T-helper 17 cell (primary cell): ENCODE results near the gene JAZF1. TPM values are rescaled to one million over a fixed set of nuclear protein-coding genes. Genes with fewer than 3 reads are reported as not detected.
"Not testable (repeated sequence)": the region's sequence is repeated elsewhere in the genome, so short reads cannot be mapped to it uniquely, and the experiment has no call there.

Source experiments
- ATAC-seq: fragments of 150-1000 bp; cut with Tn5 transposase; 2 replicates; pipeline ENCODE4 v1.10.0; 2021; ENCODE audit warnings: mild to moderate bottlenecking, moderate library complexity
- DNase-seq, 3 donors: peaks; one replicate each; pipeline versions ENCODE4 v3.0.0 to v3.0.0-alpha.2; 2020 to 2021
- H3K9me3 ChIP-seq: one replicate; pipeline ENCODE4 v1.7.0; 2013; ENCODE audit warnings: low read length, mild to moderate bottlenecking; ENCODE audit not compliant: control insufficient read depth, poor library complexity, severe bottlenecking
- H3K27ac Mint-ChIP-seq: one replicate; pipeline ENCODE4 v1.8.0; 2022; ENCODE audit warnings: mild to moderate bottlenecking, moderate library complexity, mixed read lengths
- H3K27me3 Mint-ChIP-seq: one replicate; pipeline ENCODE4 v1.8.0; 2022; ENCODE audit warnings: mixed read lengths
- H3K36me3 Mint-ChIP-seq: one replicate; pipeline ENCODE4 v1.8.0; 2022; ENCODE audit warnings: low read depth, mixed read lengths
- H3K4me1 Mint-ChIP-seq: one replicate; pipeline ENCODE4 v1.8.0; 2022; ENCODE audit warnings: mild to moderate bottlenecking, mixed read lengths
- H3K4me3 Mint-ChIP-seq: one replicate; pipeline ENCODE4 v1.8.0; 2022; ENCODE audit warnings: mild to moderate bottlenecking, moderate library complexity, mixed read lengths
- total RNA-seq, 4 donors: library from RNA in 2 of 4; stranded (reverse) in 2 of 4; gene quantifications; one replicate each; pipeline ENCODE4 v1.2.3 and lab custom pipeline; 2022 to 2026

The JAZF1 gene
- total RNA-seq, 2 donors from 2014 or later = 12.4 to 13.4 TPM

DNA sequence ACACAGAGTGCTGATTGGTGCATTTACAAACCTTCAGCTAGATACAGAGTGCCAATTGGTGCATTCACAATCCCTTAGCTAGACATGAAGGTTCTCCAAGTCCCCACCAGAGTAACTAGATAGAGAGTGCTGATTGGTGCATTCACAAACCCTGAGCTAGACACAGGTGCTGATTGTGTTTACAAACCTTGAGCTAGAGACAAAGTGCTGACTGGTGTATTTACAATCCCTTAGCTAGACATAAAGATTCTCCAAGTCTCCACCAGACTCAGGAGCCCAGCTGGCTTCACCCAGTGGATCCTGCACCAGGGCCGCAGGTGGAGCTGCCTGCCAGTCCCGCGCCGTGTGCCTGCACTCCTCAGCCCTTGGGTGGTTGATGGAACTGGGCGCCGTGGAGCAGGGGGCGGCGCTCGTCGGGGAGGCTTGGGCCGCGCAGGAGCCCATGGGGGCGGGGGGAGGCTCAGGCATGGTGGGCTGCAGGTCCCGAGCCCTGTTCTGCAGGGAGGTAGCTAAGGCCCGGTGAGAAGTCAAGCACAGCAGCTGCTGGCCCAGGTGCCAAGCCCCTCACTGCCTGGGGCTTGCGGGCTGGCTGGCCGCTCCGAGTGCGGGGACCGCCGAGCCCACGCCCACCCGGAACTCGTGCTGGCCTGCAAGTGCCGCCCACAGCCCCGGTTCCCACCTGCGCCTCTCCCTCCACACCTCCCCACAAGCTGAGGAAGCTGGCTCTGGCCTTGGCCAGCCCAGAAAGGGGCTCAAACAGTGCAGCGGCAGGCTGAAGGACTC is 323.7 kb downstream of the JAZF1 start:
- ATAC-seq, DNase-seq, H3K9me3 ChIP-seq, H3K27me3 Mint-ChIP-seq, H3K36me3 Mint-ChIP-seq, H3K4me1 Mint-ChIP-seq, H3K27ac Mint-ChIP-seq, H3K4me3 Mint-ChIP-seq: not testable (repeated sequence)

DNA sequence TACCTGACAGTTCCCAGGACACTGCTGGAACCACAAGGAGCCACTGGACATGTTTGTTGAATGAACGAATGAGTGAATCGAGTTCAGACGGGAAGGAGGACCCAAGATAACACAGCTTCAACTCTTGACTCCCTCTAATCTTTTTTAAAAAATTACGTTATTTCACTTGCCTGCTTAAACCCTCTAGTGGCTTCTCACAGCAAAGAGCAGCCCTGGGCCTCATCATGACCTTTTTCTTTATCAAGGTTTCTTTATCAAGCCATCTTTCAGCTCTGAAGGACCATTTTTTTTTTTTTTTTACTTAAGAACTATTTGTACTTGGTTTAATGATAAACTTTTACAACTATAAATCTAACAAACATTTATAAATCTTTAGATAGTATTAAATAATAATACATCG is 330.1 kb downstream of the JAZF1 start:
- DNase-seq = no peak
- no peak overlapping the region for H3K27ac Mint-ChIP-seq
- H3K4me3 Mint-ChIP-seq = no peak overlapping the region
- no peak for ATAC-seq
- H3K36me3 Mint-ChIP-seq = peaks cover 3% of the 10 kb centered on the region
- H3K4me1 Mint-ChIP-seq = no peaks in the 10 kb centered on the region
- H3K27me3 Mint-ChIP-seq = no peaks in the 10 kb centered on the region
- H3K9me3 ChIP-seq = no peaks in the 10 kb centered on the region

DNA sequence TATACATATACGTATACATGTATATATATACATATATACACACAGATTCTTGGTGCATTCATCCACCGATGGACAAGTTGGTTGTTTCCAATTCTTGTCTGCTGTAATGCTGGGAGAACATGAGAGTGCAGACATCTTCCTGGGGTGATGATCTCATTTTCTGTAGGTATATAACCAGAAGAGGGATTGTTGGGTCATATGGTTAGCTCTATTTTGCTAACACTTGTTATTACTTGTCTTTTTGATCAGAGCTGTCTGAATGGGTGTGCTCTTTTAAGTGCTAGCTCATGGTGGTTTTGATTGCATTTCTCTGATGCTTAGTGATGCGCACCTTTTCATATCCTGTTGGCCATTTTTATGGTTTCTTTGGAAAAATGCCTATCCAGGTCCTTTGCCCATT is 334.2 kb downstream of the JAZF1 start:
- Mint-ChIP-seq H3K27me3 (no peaks in the 10 kb centered on the region), H3K4me1 (peaks cover 3% of the 10 kb centered on the region)

DNA sequence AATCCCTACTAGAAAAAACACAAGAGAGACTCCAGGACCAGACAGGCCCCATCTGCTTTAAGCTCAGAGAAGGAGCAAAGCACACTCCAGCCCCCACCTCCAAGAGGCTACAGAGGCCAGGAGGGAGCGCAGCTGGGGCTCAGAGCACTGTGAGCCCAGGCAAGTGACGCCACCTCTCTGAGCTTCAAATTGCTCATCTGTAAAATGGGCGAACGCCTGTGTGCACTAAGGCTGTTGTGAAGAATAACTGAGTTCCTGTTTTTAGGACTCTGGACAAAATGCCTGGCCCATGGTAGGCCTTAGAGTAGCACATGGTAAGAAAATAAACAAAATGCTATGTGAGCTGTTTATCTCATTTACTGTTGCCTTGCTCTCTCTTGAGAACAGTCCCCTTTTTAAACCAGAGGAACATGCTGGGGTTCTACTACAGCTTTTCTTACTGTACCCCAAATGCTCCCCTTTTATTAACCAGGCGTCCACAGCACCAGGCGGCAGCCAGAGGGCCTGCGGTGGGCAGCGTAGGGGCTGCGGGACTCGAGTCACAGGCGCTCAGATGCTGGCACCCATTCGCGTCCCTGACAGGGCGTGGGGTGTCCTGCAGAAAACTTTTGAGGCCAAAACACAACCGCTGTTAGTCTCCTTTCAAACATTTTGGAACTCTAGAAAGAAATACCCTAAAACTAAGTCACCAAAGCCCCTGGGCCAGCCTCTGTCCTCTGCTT is 336.9 kb downstream of the JAZF1 start:
- Mint-ChIP-seq H3K4me3 (no peak overlapping the region), H3K27ac (no peak overlapping the region), H3K27me3 (no peaks in the 10 kb centered on the region), H3K36me3 (peaks cover 2% of the 10 kb centered on the region), H3K4me1 (peaks cover 14% of the 10 kb centered on the region)
- DNase-seq (no peak), ATAC-seq (no peak)
- H3K9me3 ChIP-seq = no peaks in the 10 kb centered on the region

More for the DNA sequence above, 334.2 kb downstream of the JAZF1 start:
- Mint-ChIP-seq H3K36me3 (no peaks in the 10 kb centered on the region), H3K4me3 (no peak overlapping the region), H3K27ac (no peak overlapping the region)
- H3K9me3 ChIP-seq = no peaks in the 10 kb centered on the region
- no peak for DNase-seq
- ATAC-seq = no peak

DNA sequence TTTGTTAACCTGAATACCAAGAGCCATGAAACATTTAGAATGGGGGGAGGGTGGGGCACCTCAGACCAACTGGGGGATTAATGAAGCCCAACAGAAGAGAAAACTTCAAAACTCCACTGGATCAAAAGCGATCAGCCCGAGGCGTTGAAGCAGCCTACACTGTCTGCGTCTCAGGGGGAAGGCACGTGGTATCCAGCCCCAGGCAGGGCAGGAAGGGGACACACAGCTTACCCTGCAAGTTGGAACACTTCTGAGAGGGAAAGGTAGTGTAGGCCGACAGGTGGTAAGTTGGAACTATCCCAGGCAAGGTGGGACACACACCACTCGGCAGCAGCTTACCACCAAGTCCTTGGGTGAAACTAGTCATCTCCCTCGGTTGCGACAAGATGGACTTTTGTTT is 337.7 kb downstream of the JAZF1 start:
- no peaks in the 10 kb centered on the region for H3K9me3 ChIP-seq
- peaks cover 14% of the 10 kb centered on the region for H3K4me1 Mint-ChIP-seq
- no peak overlapping the region for H3K4me3 Mint-ChIP-seq
- H3K27ac Mint-ChIP-seq = no peak overlapping the region
- no peak for ATAC-seq
- no peak for DNase-seq
- H3K36me3 Mint-ChIP-seq = peaks cover 4% of the 10 kb centered on the region
- H3K27me3 Mint-ChIP-seq = no peaks in the 10 kb centered on the region

DNA sequence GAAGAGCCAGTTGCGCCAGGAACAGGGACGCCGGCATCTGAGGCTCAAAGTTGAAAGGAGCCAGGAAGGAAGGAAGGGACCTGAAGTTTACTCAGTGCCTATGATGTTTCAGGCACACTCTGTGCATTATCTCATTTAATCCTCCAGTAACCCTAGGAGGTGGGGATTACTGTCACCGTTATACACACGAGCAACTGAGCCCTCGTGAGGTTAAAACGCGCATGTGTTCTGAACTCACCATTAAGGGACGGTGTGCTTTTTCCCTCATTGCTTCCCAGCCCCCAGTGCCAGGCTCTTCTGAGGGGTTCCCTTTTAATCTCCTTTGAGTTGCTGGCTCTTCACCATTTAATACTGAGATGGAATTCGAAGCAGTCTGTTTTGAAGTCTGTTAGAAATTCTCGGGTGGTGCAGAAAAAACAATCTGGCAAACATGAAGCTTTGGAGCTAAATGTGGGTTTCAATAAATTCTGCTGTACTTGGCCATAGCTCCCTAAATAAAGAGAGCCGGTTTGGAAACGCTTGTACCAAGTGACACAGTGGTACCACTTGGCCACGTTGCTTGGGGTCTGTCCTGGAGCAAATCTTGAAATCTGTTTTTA is 338.4 kb downstream of the JAZF1 start:
- Mint-ChIP-seq H3K4me1 (peaks cover 14% of the 10 kb centered on the region), H3K4me3 (no peak overlapping the region), H3K27me3 (no peaks in the 10 kb centered on the region), H3K36me3 (peaks cover 4% of the 10 kb centered on the region), H3K27ac (peak overlapping the region; percentile 37)
- H3K9me3 ChIP-seq = no peaks in the 10 kb centered on the region
- ATAC-seq = no peak
- no peak for DNase-seq

DNA sequence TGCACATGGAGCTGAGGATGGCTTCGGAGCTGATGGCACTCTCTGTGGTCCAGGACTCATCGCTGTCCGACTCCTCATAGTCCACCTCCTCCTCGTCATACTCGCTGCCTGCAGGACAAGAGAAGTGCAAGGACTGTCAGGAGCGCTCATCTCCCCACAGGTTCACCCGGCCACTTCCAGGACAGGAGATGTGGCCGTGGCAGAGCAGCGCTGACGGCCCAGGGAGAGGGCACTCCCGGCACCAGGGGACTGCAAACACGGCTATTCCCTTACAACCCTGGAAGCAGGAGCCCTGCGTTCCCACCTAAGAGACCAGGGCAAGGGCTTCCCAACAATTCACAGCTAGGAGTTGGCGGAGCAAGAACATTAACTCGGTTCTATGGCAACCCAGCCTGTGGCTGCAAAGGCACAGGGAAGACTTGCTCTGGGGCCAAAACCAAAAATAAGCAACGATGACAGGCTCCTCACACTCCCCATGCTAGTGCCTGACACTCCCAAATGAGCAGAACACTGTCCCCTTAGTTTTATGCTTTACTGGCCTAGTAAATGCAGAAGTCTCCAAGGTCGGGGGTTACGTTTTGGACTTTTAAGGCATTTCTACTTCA is 339.7 kb downstream of the JAZF1 start:
- H3K4me3 Mint-ChIP-seq = no peak overlapping the region
- H3K4me1 Mint-ChIP-seq = peaks cover 18% of the 10 kb centered on the region
- H3K27ac Mint-ChIP-seq = peak overlapping the region; percentile 88
- peaks cover 4% of the 10 kb centered on the region for H3K36me3 Mint-ChIP-seq
- DNase-seq = no peak
- H3K9me3 ChIP-seq = no peaks in the 10 kb centered on the region
- no peaks in the 10 kb centered on the region for H3K27me3 Mint-ChIP-seq
- no peak for ATAC-seq

DNA sequence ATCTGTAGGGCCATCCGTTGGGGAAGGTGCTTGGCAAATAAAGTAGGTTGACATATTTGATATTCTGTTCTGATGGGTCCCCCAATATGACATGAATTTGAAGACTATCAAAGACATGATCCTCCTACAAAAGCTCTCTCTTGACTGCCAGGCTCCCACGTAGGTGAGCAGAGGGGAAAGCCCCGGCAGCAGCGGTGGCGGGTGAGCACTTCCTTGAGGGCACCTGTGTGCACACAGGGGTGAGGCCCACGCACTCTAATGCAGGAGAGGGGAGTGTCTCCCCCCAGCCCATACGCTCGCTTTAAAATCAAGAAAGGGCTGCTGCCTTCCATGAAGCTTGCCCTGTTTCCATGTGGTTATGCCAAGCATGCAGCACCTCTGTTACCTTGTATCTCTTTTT is 340.3 kb downstream of the JAZF1 start:
- H3K4me3 Mint-ChIP-seq = no peak overlapping the region

DNA sequence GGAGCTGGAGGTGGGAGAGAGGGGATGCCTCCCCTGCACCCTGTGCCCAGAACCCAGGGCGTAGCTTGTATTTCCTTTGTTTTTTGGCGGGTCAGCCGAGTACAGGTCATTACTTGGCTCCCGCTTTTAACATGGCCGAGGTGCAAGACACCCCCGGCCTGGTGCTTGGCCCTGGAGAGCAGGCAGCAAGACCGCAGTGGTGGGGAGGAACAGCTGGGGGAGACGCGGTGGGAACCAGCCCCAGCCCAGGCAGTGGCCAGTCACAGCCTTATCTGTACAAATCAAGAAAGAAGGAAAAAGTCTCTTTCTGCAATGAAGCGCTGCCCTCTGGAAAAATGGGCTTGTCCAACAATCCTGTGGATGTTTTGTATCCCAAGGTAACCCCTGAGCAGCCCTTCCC is 341.5 kb downstream of the JAZF1 start:
- ATAC-seq = no peak
- Mint-ChIP-seq H3K36me3 (peaks cover 4% of the 10 kb centered on the region), H3K4me1 (peaks cover 15% of the 10 kb centered on the region), H3K27me3 (no peaks in the 10 kb centered on the region), H3K4me3 (no peak overlapping the region), H3K27ac (peak overlapping the region; percentile 88)
- no peaks in the 10 kb centered on the region for H3K9me3 ChIP-seq
- DNase-seq = no peak

More for the DNA sequence above, 340.3 kb downstream of the JAZF1 start:
- Mint-ChIP-seq H3K27ac (peak overlapping the region; percentile 88), H3K27me3 (no peaks in the 10 kb centered on the region), H3K4me1 (peaks cover 18% of the 10 kb centered on the region), H3K36me3 (peaks cover 4% of the 10 kb centered on the region)
- peak; percentile 98 for ATAC-seq
- H3K9me3 ChIP-seq = no peaks in the 10 kb centered on the region
- DNase-seq = peak in 1 of 3 donors; percentile 30

DNA sequence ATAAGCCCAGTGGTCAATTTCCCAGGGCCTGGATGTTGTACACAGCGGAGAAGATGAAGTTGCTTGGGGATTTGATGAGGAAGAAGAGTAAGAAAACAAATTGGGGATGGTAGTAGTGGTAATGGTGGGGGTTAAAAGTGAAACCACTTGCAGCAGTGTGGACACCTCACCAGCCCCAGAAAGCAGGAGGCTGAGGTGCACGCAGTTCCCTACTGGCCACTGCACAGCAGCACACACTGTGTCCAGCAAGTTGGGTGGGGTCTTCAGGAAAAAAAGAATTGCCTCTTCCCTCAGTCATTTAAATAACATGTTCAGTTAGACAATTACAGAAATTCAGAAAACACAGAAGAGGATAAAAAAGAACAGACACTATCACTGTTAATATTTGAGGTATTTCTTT is 344.1 kb downstream of the JAZF1 start:
- ATAC-seq (no peak), DNase-seq (no peak)
- H3K4me3 Mint-ChIP-seq = no peak overlapping the region
- H3K36me3 Mint-ChIP-seq = peaks cover 4% of the 10 kb centered on the region
- no peaks in the 10 kb centered on the region for H3K27me3 Mint-ChIP-seq
- H3K4me1 Mint-ChIP-seq = peaks cover 15% of the 10 kb centered on the region
- H3K27ac Mint-ChIP-seq = peak overlapping the region; percentile 88
- H3K9me3 ChIP-seq = no peaks in the 10 kb centered on the region

DNA sequence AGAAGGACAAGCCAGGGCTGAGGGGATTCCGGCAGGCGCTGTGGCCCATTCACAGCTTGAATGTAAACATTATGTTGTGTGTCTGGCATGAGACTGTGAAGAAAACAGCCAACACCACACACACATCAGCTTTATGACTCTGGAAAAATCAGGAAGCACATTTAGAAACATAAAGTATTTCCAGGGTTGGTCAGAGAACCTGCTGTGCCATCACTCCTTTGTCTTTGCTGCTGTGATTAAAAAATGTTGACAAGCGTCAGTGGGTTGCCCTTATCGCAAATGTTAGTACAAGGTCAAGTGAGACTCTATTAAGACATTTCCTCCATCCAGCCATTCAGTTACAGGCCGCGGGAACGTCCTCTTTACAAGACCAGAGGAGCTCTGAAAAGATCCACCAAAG is 345.2 kb downstream of the JAZF1 start:
- DNase-seq (no peak), ATAC-seq (no peak)
- peaks cover 7% of the 10 kb centered on the region for H3K4me1 Mint-ChIP-seq
- no peaks in the 10 kb centered on the region for H3K27me3 Mint-ChIP-seq
- H3K27ac Mint-ChIP-seq = peak overlapping the region; percentile 88
- H3K4me3 Mint-ChIP-seq = no peak overlapping the region
- no peaks in the 10 kb centered on the region for H3K9me3 ChIP-seq
- H3K36me3 Mint-ChIP-seq = peaks cover 4% of the 10 kb centered on the region

DNA sequence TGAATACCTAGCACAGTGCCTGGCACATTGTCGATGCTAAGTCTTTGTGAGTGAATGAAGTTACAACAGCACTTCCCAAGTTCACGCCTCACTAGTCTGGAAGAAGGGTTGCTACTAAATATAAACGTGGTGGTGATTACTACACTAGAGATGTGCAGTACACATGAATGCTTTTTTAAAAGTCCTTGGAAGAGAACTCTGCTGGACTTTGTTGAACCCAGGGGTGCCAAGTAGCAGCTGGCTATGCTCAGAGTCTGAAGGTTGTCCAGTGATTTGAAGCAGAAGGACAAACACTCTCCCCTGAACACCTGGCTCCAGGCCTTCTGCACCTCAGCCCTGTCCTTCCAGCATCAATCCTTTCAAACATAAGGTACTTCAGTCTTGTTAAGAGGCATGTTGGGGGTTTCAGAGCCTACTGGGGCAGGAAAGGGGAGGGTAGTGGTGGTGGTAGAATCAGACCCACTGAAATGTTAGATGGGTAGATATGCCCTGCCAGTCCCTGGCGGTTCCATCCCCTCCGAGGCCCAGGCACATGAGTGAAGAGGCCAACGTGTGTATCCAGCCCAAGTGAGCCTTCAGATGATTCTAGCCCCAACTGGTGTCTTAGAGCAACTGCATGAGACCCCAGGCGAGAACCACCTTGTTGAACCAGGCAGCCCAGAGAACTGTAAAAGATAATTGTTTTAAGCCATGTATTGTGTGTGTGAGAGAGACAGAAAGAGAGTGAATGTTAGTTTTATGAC is 346.2 kb downstream of the JAZF1 start:
- DNase-seq = no peak
- Mint-ChIP-seq H3K27me3 (no peaks in the 10 kb centered on the region), H3K4me3 (no peak overlapping the region), H3K27ac (peak overlapping the region; percentile 0), H3K36me3 (peaks cover 4% of the 10 kb centered on the region), H3K4me1 (peaks cover 4% of the 10 kb centered on the region)
- no peak for ATAC-seq
- no peaks in the 10 kb centered on the region for H3K9me3 ChIP-seq

DNA sequence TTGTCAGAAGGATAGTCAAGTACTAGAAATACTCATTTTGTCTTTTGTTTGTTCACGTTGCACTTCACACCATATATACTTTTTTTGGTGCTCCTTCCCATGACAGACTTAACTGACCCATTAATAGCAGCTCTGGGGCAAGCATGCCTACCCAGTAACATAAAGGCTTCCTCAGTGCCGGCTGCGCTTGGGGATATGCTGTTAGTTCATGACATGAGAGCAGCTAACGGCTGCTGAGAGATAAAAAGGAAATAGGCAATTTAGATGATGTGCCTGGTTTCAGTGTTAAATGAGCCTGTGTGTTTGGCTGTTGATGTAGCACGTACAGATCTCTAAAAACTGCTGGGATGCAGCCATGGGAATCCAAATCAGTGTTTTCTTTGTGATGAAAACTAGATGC is 354.2 kb downstream of the JAZF1 start:
- Mint-ChIP-seq H3K36me3 (no peaks in the 10 kb centered on the region), H3K27ac (no peak overlapping the region)

More for the DNA sequence above, 354.2 kb downstream of the JAZF1 start:
- Mint-ChIP-seq H3K4me1 (peaks cover 3% of the 10 kb centered on the region), H3K27me3 (no peaks in the 10 kb centered on the region), H3K4me3 (no peak overlapping the region)
- no peak for DNase-seq
- no peaks in the 10 kb centered on the region for H3K9me3 ChIP-seq
- no peak for ATAC-seq
